GM11168 (cell line): Measurements from ENCODE around the gene ACTG1.
"Not testable (repeated sequence)": the region's sequence is repeated elsewhere in the genome, so short reads cannot be mapped to it uniquely, and the experiment has no call there.

Experiments used
- in situ Hi-C: fragments of 300-500 bp; cut with MboI; formaldehyde crosslinking; loops from one replicate; pipeline ENCODE4 v1.12.0; 2022; ENCODE audit warnings: low sequenced_read_pairs; ENCODE audit not compliant: unreplicated experiment

The ACTG1 gene

GRCh38 chr17:81533339-81534141 is 20.9 kb upstream of the ACTG1 start:
- in situ Hi-C loops: no loop called here

DNA sequence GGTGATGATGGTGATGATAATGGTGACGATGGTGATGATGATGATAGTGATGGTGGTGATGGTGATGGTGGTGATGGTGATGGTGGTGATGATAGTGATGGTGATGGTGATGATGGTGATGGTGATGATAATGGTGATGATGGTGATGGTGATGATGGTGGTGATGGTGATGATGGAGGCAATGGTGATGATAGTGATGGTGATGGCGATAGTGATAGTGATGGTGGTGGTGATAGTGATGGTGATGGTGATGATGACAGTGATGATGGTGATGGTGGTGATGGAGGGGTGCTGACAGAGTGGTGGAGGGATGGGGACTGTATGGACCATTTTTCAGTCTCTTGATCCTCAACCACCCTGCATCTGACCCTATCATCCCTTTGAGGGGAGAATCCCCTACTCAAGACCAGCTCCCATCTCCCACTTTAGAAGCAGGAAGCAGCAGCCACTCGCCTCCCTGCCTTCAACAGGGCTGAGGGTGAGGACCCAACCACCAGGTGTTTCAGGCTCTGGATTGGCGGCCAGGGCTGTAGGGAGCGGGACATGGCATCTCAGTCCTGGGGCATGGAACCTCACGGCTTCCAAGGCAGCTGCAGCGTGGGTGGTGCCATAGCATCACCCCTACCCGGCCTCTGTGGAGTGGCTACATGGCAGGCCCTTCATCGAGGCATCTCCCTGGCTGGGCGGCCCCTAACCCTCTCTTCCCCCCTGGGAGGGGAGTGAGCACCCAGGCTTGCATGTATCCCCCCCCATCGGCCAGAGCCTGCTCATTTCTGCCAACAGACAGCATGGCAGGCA is 20.1 kb upstream of the ACTG1 start:
- in situ Hi-C loops: no loop called here

GRCh38 chr17:81531998-81532404 is 19.4 kb upstream of the ACTG1 start:
- in situ Hi-C loops: not testable (repeated sequence)

DNA sequence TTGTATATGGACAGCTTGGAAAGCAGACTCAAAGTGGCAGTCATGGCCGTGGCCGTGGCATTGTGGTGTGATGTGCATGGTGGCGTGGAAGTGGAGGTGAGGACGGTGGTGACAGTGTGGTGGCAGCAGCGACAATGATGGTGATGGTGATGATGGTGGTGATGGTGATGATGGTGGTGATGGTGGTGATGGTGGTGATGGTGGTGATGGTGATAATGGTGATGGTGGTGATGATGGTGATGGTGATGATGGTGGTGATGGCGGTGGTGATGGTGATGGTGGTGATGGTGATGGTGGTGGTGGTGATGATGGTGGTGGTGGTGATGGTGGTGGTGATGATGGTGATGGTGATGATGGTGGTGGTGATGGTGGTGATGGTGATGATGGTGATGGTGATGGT is 18.4 kb upstream of the ACTG1 start:
- in situ Hi-C loops: not testable (repeated sequence)

DNA sequence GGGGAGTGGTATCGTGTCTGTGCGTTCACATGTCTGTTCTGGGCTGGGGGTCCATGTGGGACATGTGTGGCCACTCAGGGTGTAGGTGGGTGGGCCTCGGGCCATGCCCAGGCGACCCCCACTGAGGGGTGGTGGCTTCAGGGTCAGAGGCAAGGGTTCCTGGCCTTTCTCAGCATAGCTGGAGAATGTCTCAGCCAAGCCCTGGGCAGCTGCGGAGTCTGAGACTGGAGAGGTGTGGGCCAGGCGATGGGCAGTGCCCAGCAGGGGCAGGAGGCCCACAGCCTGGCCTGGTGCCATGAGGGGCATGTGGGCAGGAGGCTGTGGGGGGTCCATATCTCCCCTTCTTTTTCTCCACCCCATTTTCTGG is 16.8 kb upstream of the ACTG1 start:
- in situ Hi-C loops: no loop called here

DNA sequence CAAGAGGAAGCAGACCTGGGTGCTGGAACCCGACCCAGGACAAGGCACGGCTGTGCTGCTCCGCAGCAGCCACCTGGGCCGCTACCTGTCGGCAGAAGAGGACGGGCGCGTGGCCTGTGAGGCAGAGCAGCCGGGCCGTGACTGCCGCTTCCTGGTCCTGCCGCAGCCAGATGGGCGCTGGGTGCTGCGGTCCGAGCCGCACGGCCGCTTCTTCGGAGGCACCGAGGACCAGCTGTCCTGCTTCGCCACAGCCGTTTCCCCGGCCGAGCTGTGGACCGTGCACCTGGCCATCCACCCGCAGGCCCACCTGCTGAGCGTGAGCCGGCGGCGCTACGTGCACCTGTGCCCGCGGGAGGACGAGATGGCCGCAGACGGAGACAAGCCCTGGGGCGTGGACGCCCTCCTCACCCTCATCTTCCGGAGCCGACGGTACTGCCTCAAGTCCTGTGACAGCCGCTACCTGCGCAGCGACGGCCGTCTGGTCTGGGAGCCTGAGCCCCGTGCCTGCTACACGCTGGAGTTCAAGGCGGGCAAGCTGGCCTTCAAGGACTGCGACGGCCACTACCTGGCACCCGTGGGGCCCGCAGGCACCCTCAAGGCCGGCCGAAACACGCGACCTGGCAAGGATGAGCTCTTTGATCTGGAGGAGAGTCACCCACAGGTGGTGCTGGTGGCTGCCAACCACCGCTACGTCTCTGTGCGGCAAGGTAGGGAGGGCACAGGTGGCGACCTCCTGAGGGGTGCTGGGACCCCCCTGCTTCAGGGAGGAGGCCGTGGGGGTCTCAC is 16.2 kb upstream of the ACTG1 start:
- in situ Hi-C loops: no loop called here

- in situ Hi-C loops: no loop called here
These were observed 15.7 kb upstream of the ACTG1 start for GRCh38 chr17:81528384-81528650.

DNA sequence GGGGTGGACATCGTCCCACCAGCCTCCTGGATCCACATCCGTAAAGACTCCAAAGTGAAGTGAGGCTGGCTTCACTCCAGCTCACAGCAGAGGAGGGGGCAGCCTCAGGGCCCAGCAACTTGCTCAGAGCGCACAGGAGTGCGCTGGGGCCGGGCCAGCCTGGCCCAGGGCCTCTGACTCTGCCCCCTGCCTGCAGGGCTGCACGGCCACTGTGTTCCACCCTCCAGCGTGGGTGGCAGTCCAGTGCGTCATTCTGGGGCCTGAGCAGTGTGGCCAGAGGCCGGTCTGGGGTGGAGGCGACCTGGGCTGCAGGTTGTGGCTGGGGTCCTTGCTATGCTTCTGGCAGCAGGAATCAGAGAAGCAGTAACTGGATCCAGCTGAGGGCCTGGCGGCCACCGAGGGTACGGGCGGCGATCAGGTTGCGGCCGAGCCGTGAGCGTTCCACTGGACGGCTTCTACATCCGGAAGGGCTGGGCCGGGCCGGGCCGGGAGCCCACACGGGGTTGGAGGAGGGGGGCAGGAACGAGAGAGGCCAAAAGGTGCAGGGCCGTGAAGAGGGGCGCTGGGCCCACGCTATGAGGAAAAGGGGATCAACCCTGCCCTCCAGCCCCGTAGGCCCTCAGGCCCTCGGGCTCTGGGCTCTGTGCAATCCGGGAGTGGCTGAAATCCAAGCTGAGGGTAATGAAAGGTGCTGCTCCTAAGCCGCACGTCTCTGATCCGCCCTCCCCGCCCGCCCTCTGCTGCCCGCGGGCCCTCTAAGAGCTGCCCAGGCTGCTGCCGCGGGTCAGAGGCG is 15.2 kb upstream of the ACTG1 start, which contains the start of gene FSCN2:
Gene FSCN2, plus strand, starts transcription at position 787 of the 793 bp plus-strand sequence. CDS start 155 bp downstream, outside the sequence.
- in situ Hi-C loops: no loop called here

DNA sequence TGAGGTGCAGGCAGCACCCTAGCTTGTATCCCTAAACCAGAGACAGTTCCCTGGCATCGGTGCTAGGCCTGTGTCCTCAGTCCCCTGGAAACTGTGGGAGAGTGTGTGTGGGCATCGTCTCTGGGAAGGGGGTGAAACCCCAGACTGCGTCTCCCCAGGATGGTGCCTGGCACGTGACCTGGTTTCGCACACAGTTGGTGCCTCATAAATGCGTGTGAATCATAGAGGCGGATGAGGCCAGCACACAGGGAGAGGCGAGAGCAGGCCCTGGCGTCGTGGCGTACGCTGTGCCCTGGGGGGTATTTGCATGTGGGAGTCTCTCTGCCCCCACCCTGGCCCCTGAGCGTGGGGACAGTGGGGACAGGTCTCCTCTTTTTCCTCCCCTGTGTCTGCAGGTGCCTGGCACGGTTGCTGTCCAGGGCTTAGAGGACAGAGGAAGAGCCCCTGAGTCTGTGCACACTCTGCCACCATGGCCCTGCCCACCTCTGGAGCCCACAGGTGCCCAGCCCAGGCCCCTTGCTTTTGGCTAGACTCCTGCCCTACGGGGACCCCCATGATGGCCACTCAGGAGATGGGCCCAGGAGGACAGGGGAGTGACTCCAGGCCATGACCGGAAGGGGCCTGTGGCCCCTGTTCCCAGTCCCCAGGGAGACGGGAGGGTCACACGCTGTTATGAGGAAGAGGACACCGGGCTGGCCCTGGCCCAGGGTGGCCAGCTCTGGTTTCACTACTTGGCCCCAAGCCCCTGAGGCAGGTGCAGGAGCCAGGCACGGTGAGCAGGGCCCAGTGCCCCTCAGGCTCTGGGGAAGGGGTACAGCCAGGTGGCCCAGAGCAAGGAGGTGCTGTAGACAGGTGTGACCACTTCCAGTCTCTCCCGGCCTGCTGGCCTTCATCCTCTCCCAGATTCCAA is 14.3 kb upstream of the ACTG1 start:
- in situ Hi-C loops: no loop called here

- in situ Hi-C loops: no loop called here
These were observed 12.2 kb upstream of the ACTG1 start for GRCh38 chr17:81524865-81525159.

GRCh38 chr17:81524039-81524864 is 11.7 kb upstream of the ACTG1 start:
- in situ Hi-C loops: no loop called here

DNA sequence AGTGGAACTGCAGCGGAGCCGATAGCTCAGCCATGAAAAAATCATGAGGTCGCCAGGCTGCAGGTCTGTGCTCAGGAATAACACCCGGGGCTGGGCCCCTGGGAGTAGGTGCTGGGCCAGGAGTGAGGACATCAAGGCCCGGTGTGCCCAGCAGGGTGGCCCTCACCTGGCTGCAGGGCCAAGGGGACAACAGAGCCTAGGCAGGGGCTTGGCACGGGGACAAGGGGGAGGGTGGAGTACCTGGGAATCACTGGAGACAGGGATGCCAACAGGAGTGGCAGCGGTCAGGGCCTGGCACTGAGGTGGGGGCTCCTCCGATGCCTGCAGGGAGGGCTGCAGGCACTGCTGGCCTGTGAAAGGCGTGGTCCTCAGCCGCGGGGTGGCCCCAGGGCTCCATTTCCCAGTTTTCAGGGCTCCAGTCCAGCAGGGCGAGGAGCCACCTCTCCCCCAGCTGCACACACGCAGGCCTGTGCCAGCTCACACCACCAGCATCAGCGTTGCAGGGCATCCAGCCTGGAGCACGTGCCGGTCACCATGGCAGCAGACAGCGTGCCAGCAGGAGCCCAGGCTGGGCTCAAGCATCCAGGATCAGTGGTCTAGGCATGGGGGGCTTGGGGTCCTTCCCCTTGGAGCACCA is 10.9 kb upstream of the ACTG1 start:
- in situ Hi-C loops: no loop called here

DNA sequence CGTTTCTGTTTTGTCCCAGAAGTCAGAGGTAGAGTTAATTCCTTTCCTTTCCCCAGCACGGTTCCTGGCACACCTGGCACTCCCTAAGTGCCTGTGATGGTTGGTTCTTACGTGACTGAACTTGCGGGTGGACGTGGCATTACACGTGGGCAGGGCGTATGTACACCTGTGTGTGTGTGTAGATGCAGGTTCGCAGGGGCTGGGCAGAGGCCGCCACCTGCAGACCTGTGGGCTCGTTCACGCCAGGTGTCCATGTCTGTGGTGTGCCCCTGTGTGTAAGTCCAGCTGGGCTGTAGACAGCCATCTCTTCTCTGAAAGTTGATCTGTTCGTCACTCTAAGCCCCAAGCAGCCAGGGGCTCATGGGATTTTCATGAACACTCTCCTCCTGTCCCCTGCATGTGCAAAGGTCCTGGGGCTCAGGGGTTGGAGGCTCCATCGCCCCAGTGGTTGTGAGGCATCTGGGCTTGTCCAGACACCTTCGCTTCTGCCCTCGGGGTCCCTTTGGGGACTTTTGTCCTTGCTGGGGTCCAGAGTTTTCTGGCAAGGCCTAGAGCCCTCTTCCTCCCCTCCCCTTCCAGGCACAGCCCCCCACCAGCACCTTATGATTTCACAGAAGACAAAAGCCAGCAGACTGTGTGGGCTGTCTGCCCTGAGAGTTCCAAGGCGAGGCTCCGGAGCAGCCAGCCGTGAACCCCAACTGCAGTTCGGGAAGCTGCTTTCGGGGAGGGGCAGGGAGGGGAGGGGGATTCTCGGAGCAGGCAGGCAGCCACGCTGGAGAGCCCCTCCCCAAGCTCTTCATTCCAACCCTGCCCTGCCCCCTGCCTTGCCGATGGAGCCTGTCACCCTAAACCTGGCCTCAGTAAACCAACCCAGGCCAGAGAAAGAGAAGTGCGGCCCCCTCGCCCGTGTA is 10.1 kb upstream of the ACTG1 start:
- in situ Hi-C loops: no loop called here

- in situ Hi-C loops: no loop called here
These were observed 7.7 kb upstream of the ACTG1 start for GRCh38 chr17:81520021-81520901.

GRCh38 chr17:81519284-81520020 is 6.9 kb upstream of the ACTG1 start:
- in situ Hi-C loops: no loop called here
